ENCODE measurements around the gene NCAM2. TPM values are rescaled to one million over a fixed set of nuclear protein-coding genes. Genes with fewer than 3 reads are reported as not detected.

NCAM2 gene
- total and polyA plus RNA-seq, 2 of the 8 experiments (the other 6 are each of a cell fraction or from before 2014, with no cell fraction given), result 0.14 to 1.1 TPM

GRCh38 chr21:21025742-21026141 lies 27.5 kb downstream of the NCAM2 start:
- Histone ChIP-seq H4K20me1 (replicated peaks in 1 of 2; ENCODE audit: control insufficient read depth in 1 of 2, insufficient read depth in 2 of 2, low read length in 2 of 2) (no peaks in the 10 kb centered on the region), H3K56ac (replicated peaks; ENCODE audit: insufficient read length, low read depth, low read length) (no peak overlapping the region), H3K27ac (ENCODE audit: low read depth, low read length) (no peak overlapping the region), H3K4ac (replicated peaks; ENCODE audit: insufficient read length, low read depth, low read length) (no peak overlapping the region), H3K23me2 (ENCODE audit: low read depth, low read length) (no peaks in the 10 kb centered on the region), H3K4me1 (replicated peaks in 1 of 4; ENCODE audit: control insufficient read depth in 3 of 4, insufficient read depth in 4 of 4, low read length in 3 of 4) (peaks cover 0 to 2% (median 0%) of the 10 kb centered on the region in 4 experiments; a peak in 1 of 7 replicates), H3K14ac (ENCODE audit: insufficient read length) (no peak overlapping the region), H3K79me2 (ENCODE audit: control insufficient read depth in 1 of 2, insufficient read depth in 2 of 2, low read length in 2 of 2) (no peaks in the 10 kb centered on the region), H3K9me3 (ENCODE audit: insufficient read depth in 2 of 2, low read depth in 1 of 2, low read length in 1 of 2) (0 out of 4 replicates have a peak, but pooled peaks cover 0 to 4% of the 10 kb centered on the region in 2 experiments), H3K18ac (ENCODE audit: extremely low read depth, low read length) (no peak overlapping the region), H4K8ac (ENCODE audit: extremely low read depth, insufficient read depth, low read length) (no peak overlapping the region), H2AFZ (ENCODE audit: low read length) (no peak overlapping the region), H4K91ac (replicated peaks; ENCODE audit: insufficient read length, low read length) (no peak overlapping the region), H2BK5ac (ENCODE audit: low read depth, low read length) (no peak overlapping the region), H2BK15ac (ENCODE audit: low read length) (no peak overlapping the region), H3K4me2 (ENCODE audit: insufficient read depth in 1 of 2, low read depth in 2 of 2, low read length in 2 of 2) (no peak overlapping the region), H3K9ac (replicated peaks in 1 of 4; ENCODE audit: extremely low read depth in 1 of 4, low read depth in 3 of 4, low read length in 3 of 4) (no peak overlapping the region), H3K4me3 (ENCODE audit: extremely low read depth in 1 of 4, insufficient read depth in 2 of 4, low read depth in 3 of 4, low read length in 4 of 4) (no peak overlapping the region), H2BK20ac (ENCODE audit: low read length) (no peak overlapping the region), H3K79me1 (ENCODE audit: low read depth, low read length) (no peaks in the 10 kb centered on the region), H2BK12ac (ENCODE audit: low read depth, low read length) (no peak overlapping the region), H2AK5ac (ENCODE audit: low read depth, low read length) (no peak overlapping the region), H3K27me3 (replicated peaks in 1 of 4; ENCODE audit: control insufficient read depth in 3 of 4, extremely low read depth in 1 of 4, insufficient read depth in 3 of 4, low read length in 3 of 4) (no peaks in the 10 kb centered on the region), H3K23ac (ENCODE audit: insufficient read length) (no peak overlapping the region), H4K5ac (ENCODE audit: insufficient read length, low read depth, low read length) (no peak overlapping the region), H2BK120ac (replicated peaks; ENCODE audit: low read depth, low read length) (no peak overlapping the region), H3K36me3 (ENCODE audit: control insufficient read depth in 2 of 4, insufficient read depth in 4 of 4, low read length in 3 of 4) (no peaks in the 10 kb centered on the region)
- CTCF ChIA-PET (ENCODE audit: partially characterized antibody), result no interaction called here
- FAIRE-seq (no peak), DNase-seq (ENCODE audit: low read depth in 1 of 2, low spot score in 2 of 2) (no peak)
- no peak for TF ChIP-seq SAP30 (IDR thresholded peaks at IDR 0.05; ENCODE audit: insufficient read depth, insufficient replicate concordance, low read length)
- no peak for TF ChIP-seq BRCA1 (IDR thresholded peaks at IDR 0.05; ENCODE audit: low read depth, low read length)
- TF ChIP-seq USF2 (IDR thresholded peaks at IDR 0.05; ENCODE audit: low read length), result no peak
- TF ChIP-seq TAF1 (IDR thresholded peaks at IDR 0.05; ENCODE audit: low read depth, low read length), result no peak
- no peak for TF ChIP-seq EGR1 (IDR thresholded peaks at IDR 0.05; ENCODE audit: borderline replicate concordance, low read depth, low read length)
- POLR2A ChIA-PET (ENCODE audit: partially characterized antibody), result no interaction called here
- 87% methylated on average over 2 of the region's 2 CpGs; no CpG with 5 or more reads in 1 of the 2 experiments for WGBS, 2 experiments (ENCODE audit: extremely low coverage in 1 of 2, insufficient coverage in 1 of 2, insufficient read length in 1 of 2, insufficient replicate concordance in 2 of 2, low coverage in 1 of 2, low lambda C conversion rate in 2 of 2, missing lambda C conversion rate in 1 of 2)
